ENCODE data around the gene PCSK6.

PCSK6 gene

DNA sequence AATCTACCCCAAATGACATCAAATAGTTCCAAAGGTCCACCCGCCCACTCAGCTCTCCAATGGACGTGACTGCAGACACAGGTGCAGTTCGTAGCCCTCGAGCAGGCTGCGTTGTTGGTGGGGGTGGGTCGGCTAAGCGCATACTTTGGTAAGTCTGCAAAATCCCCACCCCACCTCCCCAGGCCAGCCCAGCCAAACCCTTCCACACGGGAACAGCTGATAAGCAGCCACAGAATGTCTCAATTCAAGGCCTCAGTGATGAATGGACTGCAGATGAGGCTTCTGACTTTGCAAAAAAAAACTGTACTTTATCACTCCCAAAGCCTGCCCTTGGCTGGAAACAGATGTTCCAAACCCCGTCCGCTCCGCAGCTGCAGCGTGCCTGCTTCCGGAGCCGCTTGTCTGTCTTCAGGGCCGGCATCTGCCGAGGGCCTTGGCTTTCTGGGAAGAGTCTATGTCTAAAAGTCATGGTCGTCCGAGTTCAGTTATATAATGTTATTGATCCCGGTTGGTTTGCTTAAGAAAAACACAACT is 38.2 kb downstream of the PCSK6 start:
- no peak; the same call in 2 of the 3 replicates for ATAC-seq
- no peak for TF ChIP-seq ZFP3 (CRISPR knock-in tag; IDR thresholded peaks at IDR 0.05)
- TF ChIP-seq, protein P1, sequence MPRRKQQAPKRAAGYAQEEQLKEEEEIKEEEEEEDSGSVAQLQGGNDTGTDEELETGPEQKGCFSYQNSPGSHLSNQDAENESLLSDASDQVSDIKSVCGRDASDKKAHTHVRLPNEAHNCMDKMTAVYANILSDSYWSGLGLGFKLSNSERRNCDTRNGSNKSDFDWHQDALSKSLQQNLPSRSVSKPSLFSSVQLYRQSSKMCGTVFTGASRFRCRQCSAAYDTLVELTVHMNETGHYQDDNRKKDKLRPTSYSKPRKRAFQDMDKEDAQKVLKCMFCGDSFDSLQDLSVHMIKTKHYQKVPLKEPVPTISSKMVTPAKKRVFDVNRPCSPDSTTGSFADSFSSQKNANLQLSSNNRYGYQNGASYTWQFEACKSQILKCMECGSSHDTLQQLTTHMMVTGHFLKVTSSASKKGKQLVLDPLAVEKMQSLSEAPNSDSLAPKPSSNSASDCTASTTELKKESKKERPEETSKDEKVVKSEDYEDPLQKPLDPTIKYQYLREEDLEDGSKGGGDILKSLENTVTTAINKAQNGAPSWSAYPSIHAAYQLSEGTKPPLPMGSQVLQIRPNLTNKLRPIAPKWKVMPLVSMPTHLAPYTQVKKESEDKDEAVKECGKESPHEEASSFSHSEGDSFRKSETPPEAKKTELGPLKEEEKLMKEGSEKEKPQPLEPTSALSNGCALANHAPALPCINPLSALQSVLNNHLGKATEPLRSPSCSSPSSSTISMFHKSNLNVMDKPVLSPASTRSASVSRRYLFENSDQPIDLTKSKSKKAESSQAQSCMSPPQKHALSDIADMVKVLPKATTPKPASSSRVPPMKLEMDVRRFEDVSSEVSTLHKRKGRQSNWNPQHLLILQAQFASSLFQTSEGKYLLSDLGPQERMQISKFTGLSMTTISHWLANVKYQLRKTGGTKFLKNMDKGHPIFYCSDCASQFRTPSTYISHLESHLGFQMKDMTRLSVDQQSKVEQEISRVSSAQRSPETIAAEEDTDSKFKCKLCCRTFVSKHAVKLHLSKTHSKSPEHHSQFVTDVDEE (CRISPR knock-in tag; IDR thresholded peaks at IDR 0.05) = peak; percentile 58; the same call in 1 of the 2 replicates
- peak; percentile 49; the same call in 1 of the 2 replicates for TF ChIP-seq TCF4 (CRISPR knock-in tag; IDR thresholded peaks at IDR 0.05; ENCODE audit: borderline replicate concordance)

DNA sequence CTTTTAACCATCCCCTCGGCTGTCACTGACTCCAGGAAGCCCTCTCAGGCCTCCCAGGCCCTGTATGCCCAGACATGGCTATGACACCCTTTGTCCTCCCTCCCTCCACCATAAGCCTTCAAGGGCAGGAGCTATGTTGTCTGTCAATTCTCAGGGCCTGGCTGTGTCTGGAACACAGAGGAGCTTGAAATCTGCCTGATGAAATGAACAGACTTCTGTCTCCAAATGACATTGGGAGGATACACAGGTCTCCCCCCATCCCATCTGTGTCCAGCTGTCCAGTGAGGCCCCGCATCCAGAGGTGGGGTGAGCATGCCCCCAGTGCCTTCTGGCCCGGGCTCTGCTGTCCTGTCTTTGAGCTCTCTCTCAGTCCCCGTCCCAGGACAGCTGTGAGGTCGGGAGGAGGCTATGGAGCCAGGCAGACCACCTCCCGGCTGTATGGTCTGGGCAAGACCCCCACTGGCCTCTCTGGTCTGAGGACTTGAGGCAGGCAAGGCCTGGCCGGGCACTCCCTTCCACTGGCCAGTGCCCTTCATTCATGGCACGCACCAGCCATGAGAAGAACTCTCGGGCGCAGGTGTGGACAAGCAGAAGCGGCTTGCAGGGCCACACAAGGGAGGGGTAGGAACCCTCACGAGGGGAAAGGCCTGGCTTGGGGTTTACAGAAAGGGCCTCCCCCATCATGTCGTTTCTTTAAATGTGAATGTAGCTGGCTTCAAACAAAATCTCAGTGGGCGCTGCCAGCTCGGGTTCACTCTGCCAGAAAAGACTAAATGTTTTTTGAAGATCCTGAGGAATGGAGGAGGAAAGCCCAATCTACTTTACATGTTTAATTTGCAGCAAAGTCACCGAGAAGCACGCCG is 38.9 kb downstream of the PCSK6 start:
- ATAC-seq = no peak; the same call in 2 of the 3 replicates
- TF ChIP-seq RARB (CRISPR knock-in tag; IDR thresholded peaks at IDR 0.05) (no peak), PPARA (CRISPR knock-in tag; IDR thresholded peaks at IDR 0.05; ENCODE audit: borderline replicate concordance) (no peak), ZFP3 (CRISPR knock-in tag; IDR thresholded peaks at IDR 0.05) (no peak), ESRRG (CRISPR knock-in tag; IDR thresholded peaks at IDR 0.05) (no peak), SNAI2 (CRISPR knock-in tag; IDR thresholded peaks at IDR 0.05) (no peak), TOX (CRISPR knock-in tag; IDR thresholded peaks at IDR 0.05; ENCODE audit: borderline replicate concordance) (no peak), BACH2 (CRISPR knock-in tag; IDR thresholded peaks at IDR 0.05; ENCODE audit: borderline replicate concordance) (no peak), ZC3H10 (CRISPR knock-in tag; IDR thresholded peaks at IDR 0.05) (no peak), ZNF8 (CRISPR knock-in tag; IDR thresholded peaks at IDR 0.05) (no peak), ZNF565 (CRISPR knock-in tag; conservative IDR thresholded peaks at IDR 0.05; ENCODE audit: low read depth) (no peak), OSR1 (CRISPR knock-in tag; IDR thresholded peaks at IDR 0.05) (no peak), CSDC2 (CRISPR knock-in tag; IDR thresholded peaks at IDR 0.05) (no peak), ZFP30 (CRISPR knock-in tag; IDR thresholded peaks at IDR 0.05) (no peak), ZNF70 (CRISPR knock-in tag; IDR thresholded peaks at IDR 0.05) (no peak)
- TF ChIP-seq, protein P2, sequence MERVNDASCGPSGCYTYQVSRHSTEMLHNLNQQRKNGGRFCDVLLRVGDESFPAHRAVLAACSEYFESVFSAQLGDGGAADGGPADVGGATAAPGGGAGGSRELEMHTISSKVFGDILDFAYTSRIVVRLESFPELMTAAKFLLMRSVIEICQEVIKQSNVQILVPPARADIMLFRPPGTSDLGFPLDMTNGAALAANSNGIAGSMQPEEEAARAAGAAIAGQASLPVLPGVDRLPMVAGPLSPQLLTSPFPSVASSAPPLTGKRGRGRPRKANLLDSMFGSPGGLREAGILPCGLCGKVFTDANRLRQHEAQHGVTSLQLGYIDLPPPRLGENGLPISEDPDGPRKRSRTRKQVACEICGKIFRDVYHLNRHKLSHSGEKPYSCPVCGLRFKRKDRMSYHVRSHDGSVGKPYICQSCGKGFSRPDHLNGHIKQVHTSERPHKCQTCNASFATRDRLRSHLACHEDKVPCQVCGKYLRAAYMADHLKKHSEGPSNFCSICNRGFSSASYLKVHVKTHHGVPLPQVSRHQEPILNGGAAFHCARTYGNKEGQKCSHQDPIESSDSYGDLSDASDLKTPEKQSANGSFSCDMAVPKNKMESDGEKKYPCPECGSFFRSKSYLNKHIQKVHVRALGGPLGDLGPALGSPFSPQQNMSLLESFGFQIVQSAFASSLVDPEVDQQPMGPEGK (CRISPR knock-in tag; IDR thresholded peaks at IDR 0.05; ENCODE audit: borderline replicate concordance) = no peak
- TF ChIP-seq, protein P3, sequence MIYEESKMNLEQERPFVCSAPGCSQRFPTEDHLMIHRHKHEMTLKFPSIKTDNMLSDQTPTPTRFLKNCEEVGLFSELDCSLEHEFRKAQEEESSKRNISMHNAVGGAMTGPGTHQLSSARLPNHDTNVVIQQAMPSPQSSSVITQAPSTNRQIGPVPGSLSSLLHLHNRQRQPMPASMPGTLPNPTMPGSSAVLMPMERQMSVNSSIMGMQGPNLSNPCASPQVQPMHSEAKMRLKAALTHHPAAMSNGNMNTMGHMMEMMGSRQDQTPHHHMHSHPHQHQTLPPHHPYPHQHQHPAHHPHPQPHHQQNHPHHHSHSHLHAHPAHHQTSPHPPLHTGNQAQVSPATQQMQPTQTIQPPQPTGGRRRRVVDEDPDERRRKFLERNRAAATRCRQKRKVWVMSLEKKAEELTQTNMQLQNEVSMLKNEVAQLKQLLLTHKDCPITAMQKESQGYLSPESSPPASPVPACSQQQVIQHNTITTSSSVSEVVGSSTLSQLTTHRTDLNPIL (CRISPR knock-in tag; IDR thresholded peaks at IDR 0.05; ENCODE audit: low read depth) = no peak
- TF ChIP-seq, protein P4, sequence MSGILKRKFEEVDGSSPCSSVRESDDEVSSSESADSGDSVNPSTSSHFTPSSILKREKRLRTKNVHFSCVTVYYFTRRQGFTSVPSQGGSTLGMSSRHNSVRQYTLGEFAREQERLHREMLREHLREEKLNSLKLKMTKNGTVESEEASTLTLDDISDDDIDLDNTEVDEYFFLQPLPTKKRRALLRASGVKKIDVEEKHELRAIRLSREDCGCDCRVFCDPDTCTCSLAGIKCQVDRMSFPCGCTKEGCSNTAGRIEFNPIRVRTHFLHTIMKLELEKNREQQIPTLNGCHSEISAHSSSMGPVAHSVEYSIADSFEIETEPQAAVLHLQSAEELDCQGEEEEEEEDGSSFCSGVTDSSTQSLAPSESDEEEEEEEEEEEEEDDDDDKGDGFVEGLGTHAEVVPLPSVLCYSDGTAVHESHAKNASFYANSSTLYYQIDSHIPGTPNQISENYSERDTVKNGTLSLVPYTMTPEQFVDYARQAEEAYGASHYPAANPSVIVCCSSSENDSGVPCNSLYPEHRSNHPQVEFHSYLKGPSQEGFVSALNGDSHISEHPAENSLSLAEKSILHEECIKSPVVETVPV (CRISPR knock-in tag; IDR thresholded peaks at IDR 0.05) = no peak

DNA sequence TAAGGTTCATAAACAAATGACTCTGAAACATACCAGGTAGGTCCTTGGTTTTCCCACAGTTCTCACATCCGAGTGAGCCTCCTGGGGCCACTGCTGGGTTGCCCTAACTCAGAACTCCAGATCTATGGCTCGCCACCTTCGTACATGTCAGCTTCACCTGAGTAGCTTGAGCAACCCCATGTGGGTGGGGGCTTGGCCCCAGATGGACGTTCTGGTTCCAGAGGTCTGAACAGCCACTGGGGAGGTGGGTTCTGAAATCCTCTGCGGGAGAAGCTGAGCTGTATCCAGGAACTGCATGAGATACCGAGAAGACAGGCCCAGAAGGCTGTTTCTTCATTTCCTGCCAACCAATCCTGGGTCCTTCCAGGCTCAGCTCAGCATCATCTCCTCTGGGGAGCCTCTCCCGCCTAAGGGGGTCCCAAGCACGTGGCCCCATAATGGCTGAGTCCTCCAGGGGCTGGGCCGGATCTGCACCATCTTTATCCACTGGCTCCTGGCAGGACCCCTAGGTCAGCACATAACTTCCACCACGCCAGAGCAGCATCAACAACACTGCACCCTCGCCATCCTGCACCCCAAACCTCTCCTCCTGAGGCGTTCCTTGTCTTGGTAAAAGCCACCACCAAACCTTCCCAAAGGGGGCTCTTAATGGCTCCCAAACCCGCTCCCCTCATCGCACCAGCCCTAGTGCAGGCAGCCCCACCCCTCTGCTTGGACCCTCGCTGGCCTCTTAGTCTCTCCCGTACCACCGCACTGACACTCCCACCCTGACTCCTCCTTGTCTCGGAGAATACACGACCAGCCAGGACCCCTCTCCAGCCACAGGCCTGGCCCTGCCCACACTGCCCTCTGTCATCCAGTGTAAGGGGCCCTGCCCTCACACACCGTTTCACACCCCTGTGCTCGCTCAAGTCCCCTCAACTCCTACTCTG is 39.8 kb downstream of the PCSK6 start:
- no peak for ATAC-seq
- TF ChIP-seq TOX (CRISPR knock-in tag; IDR thresholded peaks at IDR 0.05; ENCODE audit: borderline replicate concordance) = no peak

Measured in SK-N-SH treated with all-trans-retinoic acid at 6 μM for 48 hours (cell line).